HL-60 (cell line): ENCODE measurements around the gene NPVF.

ENCODE experiments used
- DNase-seq, 2 experiments: peaks; one replicate each; pipeline ENCODE4 v3.0.0-alpha.2; 2010 to 2020; ENCODE audit warnings: low read depth in 1 of 2, low spot score in 1 of 2
- H3K27ac ChIP-seq: fragments of 250-450 bp; sonication (Bioruptor Pico); replicated peaks from 2 replicates; pipeline ENCODE4 v1.5.1; 2020; ENCODE audit warnings: mild to moderate bottlenecking, moderate library complexity
- H3K27me3 ChIP-seq: fragments of 250-450 bp; sonication (Bioruptor Pico); 2 replicates; pipeline ENCODE4 v1.5.1; 2021; ENCODE audit warnings: mild to moderate bottlenecking, moderate library complexity; ENCODE audit not compliant: insufficient read depth, poor library complexity, severe bottlenecking
- H3K4me3 ChIP-seq: replicated peaks from 2 replicates; pipeline ENCODE4 v1.5.1; 2011; ENCODE audit warnings: mild to moderate bottlenecking, control low read depth, low read length; ENCODE audit not compliant: insufficient read depth
- GABPA ChIP-seq: IDR thresholded peaks from 2 replicates; pipeline ENCODE4 v1.6.1; 2012; ENCODE audit warnings: low read depth
- POLR2AphosphoS5 ChIP-seq: IDR thresholded peaks from 2 replicates; pipeline ENCODE4 v1.6.1; 2012; ENCODE audit warnings: low read depth
- SPI1 ChIP-seq: IDR thresholded peaks from 2 replicates; pipeline ENCODE4 v1.6.1; 2012; ENCODE audit warnings: low read depth, mild to moderate bottlenecking, borderline replicate concordance
- TF ChIP-seq, protein P1 (sequence below): IDR thresholded peaks from one replicate; pipeline ENCODE4 v1.5.1; 2011; ENCODE audit warnings: low read length, control low read depth, inconsistent platforms; ENCODE audit not compliant: insufficient read depth
- TF ChIP-seq, protein P2 (sequence below): IDR thresholded peaks from 2 replicates; pipeline ENCODE4 v1.6.1; 2012; ENCODE audit warnings: low read depth; ENCODE audit not compliant: insufficient replicate concordance

The NPVF gene

DNA sequence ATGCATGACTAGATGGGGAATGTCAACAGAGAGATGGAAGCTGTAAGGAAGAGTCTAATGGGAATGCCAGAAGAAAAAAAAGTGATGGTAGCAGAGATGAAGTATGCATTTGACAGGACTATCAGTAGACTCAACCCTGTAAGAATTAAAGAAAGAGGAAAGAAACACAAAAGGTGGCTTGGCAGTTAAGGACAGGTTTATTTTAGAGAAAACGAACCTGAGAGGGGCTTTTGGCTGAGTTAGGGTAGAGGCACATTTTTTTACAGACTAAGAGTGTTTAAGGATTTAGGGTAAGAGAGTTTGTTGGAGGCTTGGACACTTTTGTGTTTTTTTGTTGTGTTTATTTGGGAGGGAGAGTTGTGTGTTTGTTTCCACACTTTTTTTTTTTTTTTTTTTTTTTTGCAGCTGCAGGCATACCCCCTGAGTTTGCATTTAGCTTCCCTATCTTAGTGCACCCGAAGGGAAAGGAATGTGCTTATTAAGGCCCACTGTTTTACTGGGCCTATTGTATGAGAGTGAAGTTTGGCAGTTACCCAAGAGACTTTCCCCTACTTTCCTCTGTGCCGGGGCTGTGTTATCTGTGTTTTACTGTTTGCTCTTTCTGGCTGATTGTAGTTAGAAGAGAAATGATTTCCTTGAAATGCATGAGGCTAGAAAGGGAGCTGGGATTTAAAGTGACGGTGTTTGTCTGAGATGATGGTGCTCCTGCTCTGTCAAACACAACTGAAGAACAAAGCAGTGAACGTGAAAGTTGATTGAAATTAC lies 32.0 kb downstream of the NPVF start:
- Histone ChIP-seq H3K27ac (no peak overlapping the region), H3K27me3 (peaks cover 2% of the 10 kb centered on the region), H3K4me3 (no peak overlapping the region)
- no peak for DNase-seq
- TF ChIP-seq, protein P1, sequence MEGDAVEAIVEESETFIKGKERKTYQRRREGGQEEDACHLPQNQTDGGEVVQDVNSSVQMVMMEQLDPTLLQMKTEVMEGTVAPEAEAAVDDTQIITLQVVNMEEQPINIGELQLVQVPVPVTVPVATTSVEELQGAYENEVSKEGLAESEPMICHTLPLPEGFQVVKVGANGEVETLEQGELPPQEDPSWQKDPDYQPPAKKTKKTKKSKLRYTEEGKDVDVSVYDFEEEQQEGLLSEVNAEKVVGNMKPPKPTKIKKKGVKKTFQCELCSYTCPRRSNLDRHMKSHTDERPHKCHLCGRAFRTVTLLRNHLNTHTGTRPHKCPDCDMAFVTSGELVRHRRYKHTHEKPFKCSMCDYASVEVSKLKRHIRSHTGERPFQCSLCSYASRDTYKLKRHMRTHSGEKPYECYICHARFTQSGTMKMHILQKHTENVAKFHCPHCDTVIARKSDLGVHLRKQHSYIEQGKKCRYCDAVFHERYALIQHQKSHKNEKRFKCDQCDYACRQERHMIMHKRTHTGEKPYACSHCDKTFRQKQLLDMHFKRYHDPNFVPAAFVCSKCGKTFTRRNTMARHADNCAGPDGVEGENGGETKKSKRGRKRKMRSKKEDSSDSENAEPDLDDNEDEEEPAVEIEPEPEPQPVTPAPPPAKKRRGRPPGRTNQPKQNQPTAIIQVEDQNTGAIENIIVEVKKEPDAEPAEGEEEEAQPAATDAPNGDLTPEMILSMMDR = no peak
- TF ChIP-seq GABPA (no peak), POLR2AphosphoS5 (no peak), SPI1 (no peak)
- TF ChIP-seq, protein P2, sequence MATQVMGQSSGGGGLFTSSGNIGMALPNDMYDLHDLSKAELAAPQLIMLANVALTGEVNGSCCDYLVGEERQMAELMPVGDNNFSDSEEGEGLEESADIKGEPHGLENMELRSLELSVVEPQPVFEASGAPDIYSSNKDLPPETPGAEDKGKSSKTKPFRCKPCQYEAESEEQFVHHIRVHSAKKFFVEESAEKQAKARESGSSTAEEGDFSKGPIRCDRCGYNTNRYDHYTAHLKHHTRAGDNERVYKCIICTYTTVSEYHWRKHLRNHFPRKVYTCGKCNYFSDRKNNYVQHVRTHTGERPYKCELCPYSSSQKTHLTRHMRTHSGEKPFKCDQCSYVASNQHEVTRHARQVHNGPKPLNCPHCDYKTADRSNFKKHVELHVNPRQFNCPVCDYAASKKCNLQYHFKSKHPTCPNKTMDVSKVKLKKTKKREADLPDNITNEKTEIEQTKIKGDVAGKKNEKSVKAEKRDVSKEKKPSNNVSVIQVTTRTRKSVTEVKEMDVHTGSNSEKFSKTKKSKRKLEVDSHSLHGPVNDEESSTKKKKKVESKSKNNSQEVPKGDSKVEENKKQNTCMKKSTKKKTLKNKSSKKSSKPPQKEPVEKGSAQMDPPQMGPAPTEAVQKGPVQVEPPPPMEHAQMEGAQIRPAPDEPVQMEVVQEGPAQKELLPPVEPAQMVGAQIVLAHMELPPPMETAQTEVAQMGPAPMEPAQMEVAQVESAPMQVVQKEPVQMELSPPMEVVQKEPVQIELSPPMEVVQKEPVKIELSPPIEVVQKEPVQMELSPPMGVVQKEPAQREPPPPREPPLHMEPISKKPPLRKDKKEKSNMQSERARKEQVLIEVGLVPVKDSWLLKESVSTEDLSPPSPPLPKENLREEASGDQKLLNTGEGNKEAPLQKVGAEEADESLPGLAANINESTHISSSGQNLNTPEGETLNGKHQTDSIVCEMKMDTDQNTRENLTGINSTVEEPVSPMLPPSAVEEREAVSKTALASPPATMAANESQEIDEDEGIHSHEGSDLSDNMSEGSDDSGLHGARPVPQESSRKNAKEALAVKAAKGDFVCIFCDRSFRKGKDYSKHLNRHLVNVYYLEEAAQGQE = no peak

DNA sequence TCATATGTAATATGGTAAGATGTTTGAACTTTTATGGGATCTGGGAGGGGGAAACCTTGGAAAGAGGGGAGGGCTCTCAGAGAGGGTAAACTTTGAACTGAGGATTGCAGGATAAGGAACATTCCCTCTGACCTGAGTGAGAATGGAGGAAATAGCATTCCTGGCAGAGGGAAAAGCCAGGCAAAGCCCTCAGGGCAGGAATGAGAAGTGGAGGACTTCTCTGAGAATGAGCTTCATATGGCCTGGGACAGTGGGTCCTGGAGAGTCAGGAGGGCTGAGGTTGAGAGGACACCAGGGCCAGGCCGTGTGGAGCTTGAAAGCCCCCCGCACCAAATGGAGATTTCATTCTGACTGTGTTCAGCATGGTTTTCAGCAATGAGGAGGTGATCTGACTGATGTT lies 34.2 kb downstream of the NPVF start:
- H3K27ac ChIP-seq = no peak overlapping the region
- no peaks in the 10 kb centered on the region for H3K27me3 ChIP-seq
- no peak for DNase-seq
- no peak for TF ChIP-seq SPI1
- TF ChIP-seq, protein P2 = no peak
- TF ChIP-seq GABPA = no peak
- TF ChIP-seq, protein P1 = no peak
- TF ChIP-seq POLR2AphosphoS5 = no peak
- no peak overlapping the region for H3K4me3 ChIP-seq

DNA sequence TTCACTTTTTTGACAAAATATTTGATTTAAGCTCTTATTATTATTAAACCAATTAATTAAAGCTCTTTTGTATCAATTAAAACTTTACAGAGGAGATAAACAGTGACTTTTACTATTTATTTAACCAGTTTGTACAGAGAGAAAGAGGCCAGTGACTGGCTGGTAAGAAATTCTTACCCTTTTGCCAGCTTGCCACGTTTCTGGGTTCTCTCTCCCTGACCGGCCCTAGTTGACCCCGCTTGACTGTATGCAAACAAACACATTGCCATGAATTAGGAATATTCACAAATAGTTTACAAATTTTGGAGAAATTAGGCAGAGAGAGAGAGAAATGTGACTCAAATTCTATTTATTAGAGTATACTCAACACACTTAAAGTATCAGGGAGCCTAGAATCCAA lies 36.2 kb downstream of the NPVF start:
- H3K4me3 ChIP-seq = no peak overlapping the region
- TF ChIP-seq, protein P2 = no peak
- TF ChIP-seq GABPA = no peak
- no peak for TF ChIP-seq SPI1
- TF ChIP-seq, protein P1 = no peak
- no peak for TF ChIP-seq POLR2AphosphoS5
- H3K27ac ChIP-seq = no peak overlapping the region
- no peak for DNase-seq
- H3K27me3 ChIP-seq = no peaks in the 10 kb centered on the region
